ENCODE results near the gene ZNRF1.

Gene ZNRF1

GRCh38 chr16:75062976-75063346 lies 64.1 kb downstream of the ZNRF1 start:
- no peaks in the 10 kb centered on the region for H3K36me3 ChIP-seq (ENCODE audit: control insufficient read depth in 1 of 2, insufficient read depth in 2 of 2, low read depth in 1 of 2, low read length in 2 of 2)
- H3K14ac ChIP-seq (ENCODE audit: low read length in 2 of 2) = no peak overlapping the region
- H3K4me2 ChIP-seq (ENCODE audit: low read length, poor library complexity, severe bottlenecking) = no peak overlapping the region
- H4K91ac ChIP-seq (ENCODE audit: low read length) = no peak overlapping the region
- DNase-seq = no peak
- no peak overlapping the region for H3K9ac ChIP-seq (ENCODE audit: low read length)
- H2BK12ac ChIP-seq (ENCODE audit: low read length in 2 of 2) = no peak overlapping the region
- no peak overlapping the region for H4K8ac ChIP-seq (ENCODE audit: low read length)
- no peak overlapping the region for H3K4ac ChIP-seq (ENCODE audit: low read depth in 1 of 2, low read length in 2 of 2)
- H3K4me3 ChIP-seq (ENCODE audit: insufficient read depth in 1 of 2, low read depth in 1 of 2, low read length in 2 of 2) = no peak overlapping the region
- WGBS = 98% methylated on average over 9 of the region's 9 CpGs
- H2AK5ac ChIP-seq (ENCODE audit: low read length, severe bottlenecking) = no peak overlapping the region
- no peak overlapping the region for H3K18ac ChIP-seq (ENCODE audit: low read depth in 1 of 2, low read length in 2 of 2)
- no peak overlapping the region for H2BK120ac ChIP-seq (ENCODE audit: low read depth, low read length)
- no peak overlapping the region for H2BK5ac ChIP-seq (ENCODE audit: low read depth, low read length, poor library complexity, severe bottlenecking)
- peaks cover 51% of the 10 kb centered on the region for H3K79me1 ChIP-seq (replicated peaks; ENCODE audit: low read length, poor library complexity, severe bottlenecking)
- no peaks in the 10 kb centered on the region for H3K27me3 ChIP-seq (ENCODE audit: control insufficient read depth in 1 of 2, insufficient read depth in 1 of 2, low read length in 2 of 2)
- no peak overlapping the region for H2AFZ ChIP-seq (ENCODE audit: low read depth, low read length)
- H3K27ac ChIP-seq (ENCODE audit: low read length, poor library complexity, severe bottlenecking) = no peak overlapping the region
- peaks cover 8% of the 10 kb centered on the region for H3K4me1 ChIP-seq (ENCODE audit: control insufficient read depth, insufficient read depth, low read depth, low read length)
- no peak overlapping the region for H2BK15ac ChIP-seq (ENCODE audit: low read depth, poor library complexity, severe bottlenecking)
- no peak overlapping the region for H3K23ac ChIP-seq (ENCODE audit: low read length in 2 of 2)
- H3K9me3 ChIP-seq (ENCODE audit: control insufficient read depth, low read length) = no peaks in the 10 kb centered on the region

- Histone ChIP-seq H4K8ac (ENCODE audit: low read length) (peak overlapping the region; percentile 67), H3K4ac (ENCODE audit: low read depth in 1 of 2, low read length in 2 of 2) (no peak overlapping the region), H3K23ac (ENCODE audit: low read length in 2 of 2) (no peak overlapping the region), H2BK5ac (ENCODE audit: low read depth, low read length, poor library complexity, severe bottlenecking) (no peak overlapping the region), H3K79me1 (replicated peaks; ENCODE audit: low read length, poor library complexity, severe bottlenecking) (peaks cover 50% of the 10 kb centered on the region), H3K18ac (ENCODE audit: low read depth in 1 of 2, low read length in 2 of 2) (no peak overlapping the region), H3K9ac (ENCODE audit: low read length) (no peak overlapping the region), H3K36me3 (ENCODE audit: control insufficient read depth in 1 of 2, insufficient read depth in 2 of 2, low read depth in 1 of 2, low read length in 2 of 2) (no peaks in the 10 kb centered on the region), H4K91ac (ENCODE audit: low read length) (no peak overlapping the region), H3K4me2 (ENCODE audit: low read length, poor library complexity, severe bottlenecking) (no peak overlapping the region), H3K9me3 (ENCODE audit: control insufficient read depth, low read length) (no peaks in the 10 kb centered on the region), H2BK12ac (ENCODE audit: low read length in 2 of 2) (no peak overlapping the region), H2AFZ (ENCODE audit: low read depth, low read length) (no peak overlapping the region), H3K27me3 (ENCODE audit: control insufficient read depth in 1 of 2, insufficient read depth in 1 of 2, low read length in 2 of 2) (no peaks in the 10 kb centered on the region), H2BK15ac (ENCODE audit: low read depth, poor library complexity, severe bottlenecking) (no peak overlapping the region), H3K4me3 (ENCODE audit: insufficient read depth in 1 of 2, low read depth in 1 of 2, low read length in 2 of 2) (no peak overlapping the region), H2BK120ac (ENCODE audit: low read depth, low read length) (no peak overlapping the region), H3K27ac (ENCODE audit: low read length, poor library complexity, severe bottlenecking) (no peak overlapping the region), H2AK5ac (ENCODE audit: low read length, severe bottlenecking) (no peak overlapping the region), H3K14ac (ENCODE audit: low read length in 2 of 2) (peak overlapping the region in 1 of 2 experiments; percentile 18), H3K4me1 (ENCODE audit: control insufficient read depth, insufficient read depth, low read depth, low read length) (peaks cover 8% of the 10 kb centered on the region)
- WGBS = 93% methylated on average over 8 of the region's 8 CpGs
- no peak for DNase-seq
Measured at GRCh38 chr16:75063549-75064088, 64.8 kb downstream of the ZNRF1 start.

- Histone ChIP-seq H3K27ac (ENCODE audit: low read length, poor library complexity, severe bottlenecking) (no peak overlapping the region), H3K79me1 (replicated peaks; ENCODE audit: low read length, poor library complexity, severe bottlenecking) (peaks cover 53% of the 10 kb centered on the region), H3K36me3 (ENCODE audit: control insufficient read depth in 1 of 2, insufficient read depth in 2 of 2, low read depth in 1 of 2, low read length in 2 of 2) (no peaks in the 10 kb centered on the region), H2AFZ (ENCODE audit: low read depth, low read length) (no peak overlapping the region), H3K14ac (ENCODE audit: low read length in 2 of 2) (no peak overlapping the region), H3K4me1 (ENCODE audit: control insufficient read depth, insufficient read depth, low read depth, low read length) (peaks cover 8% of the 10 kb centered on the region), H2BK120ac (ENCODE audit: low read depth, low read length) (no peak overlapping the region), H2BK12ac (ENCODE audit: low read length in 2 of 2) (no peak overlapping the region), H4K8ac (ENCODE audit: low read length) (no peak overlapping the region), H3K9me3 (ENCODE audit: control insufficient read depth, low read length) (no peaks in the 10 kb centered on the region), H4K91ac (ENCODE audit: low read length) (no peak overlapping the region), H3K23ac (ENCODE audit: low read length in 2 of 2) (no peak overlapping the region), H3K4ac (ENCODE audit: low read depth in 1 of 2, low read length in 2 of 2) (no peak overlapping the region), H3K18ac (ENCODE audit: low read depth in 1 of 2, low read length in 2 of 2) (no peak overlapping the region), H2BK5ac (ENCODE audit: low read depth, low read length, poor library complexity, severe bottlenecking) (no peak overlapping the region), H2BK15ac (ENCODE audit: low read depth, poor library complexity, severe bottlenecking) (no peak overlapping the region), H2AK5ac (ENCODE audit: low read length, severe bottlenecking) (no peak overlapping the region), H3K4me2 (ENCODE audit: low read length, poor library complexity, severe bottlenecking) (no peak overlapping the region), H3K27me3 (ENCODE audit: control insufficient read depth in 1 of 2, insufficient read depth in 1 of 2, low read length in 2 of 2) (no peaks in the 10 kb centered on the region), H3K4me3 (ENCODE audit: insufficient read depth in 1 of 2, low read depth in 1 of 2, low read length in 2 of 2) (no peak overlapping the region), H3K9ac (ENCODE audit: low read length) (no peak overlapping the region)
- no peak for DNase-seq
- WGBS = 89% methylated on average over 14 of the region's 15 CpGs
Measured at GRCh38 chr16:75064403-75065148, 65.8 kb downstream of the ZNRF1 start.

GRCh38 chr16:75065149-75065505 lies 66.3 kb downstream of the ZNRF1 start:
- no peak overlapping the region for H4K91ac ChIP-seq (ENCODE audit: low read length)
- H3K27me3 ChIP-seq (ENCODE audit: control insufficient read depth in 1 of 2, insufficient read depth in 1 of 2, low read length in 2 of 2) = no peaks in the 10 kb centered on the region
- H2AFZ ChIP-seq (ENCODE audit: low read depth, low read length) = no peak overlapping the region
- H3K79me1 ChIP-seq (replicated peaks; ENCODE audit: low read length, poor library complexity, severe bottlenecking) = peaks cover 55% of the 10 kb centered on the region
- 86% methylated on average over 9 of the region's 10 CpGs for WGBS
- peaks cover 10% of the 10 kb centered on the region for H3K4me1 ChIP-seq (ENCODE audit: control insufficient read depth, insufficient read depth, low read depth, low read length)
- no peak overlapping the region for H3K14ac ChIP-seq (ENCODE audit: low read length in 2 of 2)
- H3K4ac ChIP-seq (ENCODE audit: low read depth in 1 of 2, low read length in 2 of 2) = no peak overlapping the region
- H3K18ac ChIP-seq (ENCODE audit: low read depth in 1 of 2, low read length in 2 of 2) = no peak overlapping the region
- no peak overlapping the region for H3K23ac ChIP-seq (ENCODE audit: low read length in 2 of 2)
- H4K8ac ChIP-seq (ENCODE audit: low read length) = no peak overlapping the region
- no peak overlapping the region for H3K4me3 ChIP-seq (ENCODE audit: insufficient read depth in 1 of 2, low read depth in 1 of 2, low read length in 2 of 2)
- H3K36me3 ChIP-seq (ENCODE audit: control insufficient read depth in 1 of 2, insufficient read depth in 2 of 2, low read depth in 1 of 2, low read length in 2 of 2) = no peaks in the 10 kb centered on the region
- no peak overlapping the region for H3K4me2 ChIP-seq (ENCODE audit: low read length, poor library complexity, severe bottlenecking)
- no peak for DNase-seq
- no peak overlapping the region for H3K9ac ChIP-seq (ENCODE audit: low read length)
- no peak overlapping the region for H2BK15ac ChIP-seq (ENCODE audit: low read depth, poor library complexity, severe bottlenecking)
- no peak overlapping the region for H2BK12ac ChIP-seq (ENCODE audit: low read length in 2 of 2)
- no peak overlapping the region for H2AK5ac ChIP-seq (ENCODE audit: low read length, severe bottlenecking)
- no peaks in the 10 kb centered on the region for H3K9me3 ChIP-seq (ENCODE audit: control insufficient read depth, low read length)
- no peak overlapping the region for H2BK120ac ChIP-seq (ENCODE audit: low read depth, low read length)
- no peak overlapping the region for H2BK5ac ChIP-seq (ENCODE audit: low read depth, low read length, poor library complexity, severe bottlenecking)
- no peak overlapping the region for H3K27ac ChIP-seq (ENCODE audit: low read length, poor library complexity, severe bottlenecking)
